Endodermal cell (in vitro differentiated cells): Measurements from ENCODE around the gene TTLL11. TPM values are rescaled to one million over a fixed set of nuclear protein-coding genes. Genes with fewer than 3 reads are reported as not detected.
A peak's percentile ranks its signal among the peaks of the same experiment; 100 is the strongest.

Experiments used
- DNase-seq: peaks from one replicate; pipeline ENCODE4 v3.0.0-alpha.2; 2017
- H3K27ac ChIP-seq: 2 replicates; pipeline ENCODE4 v1.5.1; 2013; ENCODE audit warnings: mild to moderate bottlenecking, low read depth, low read length, moderate library complexity
- H3K27me3 ChIP-seq: 2 replicates; pipeline ENCODE4 v1.6.1; 2013; ENCODE audit warnings: mild to moderate bottlenecking, low read length, moderate library complexity; ENCODE audit not compliant: insufficient read depth, control insufficient read depth, poor library complexity, severe bottlenecking
- H3K36me3 ChIP-seq: 2 replicates; pipeline ENCODE4 v1.7.0; 2013; ENCODE audit warnings: mild to moderate bottlenecking, low read length, moderate library complexity; ENCODE audit not compliant: control insufficient read depth, insufficient read depth
- H3K4me1 ChIP-seq: one replicate; pipeline ENCODE4 v1.7.0; 2013; ENCODE audit warnings: low read length; ENCODE audit not compliant: control insufficient read depth, insufficient read depth
- H3K4me3 ChIP-seq: 2 replicates; pipeline ENCODE4 v1.5.1; 2013; ENCODE audit warnings: mild to moderate bottlenecking, low read length, moderate library complexity
- H3K9ac ChIP-seq: 2 replicates; pipeline ENCODE4 v1.6.1; 2013; ENCODE audit warnings: mild to moderate bottlenecking, low read length, moderate library complexity; ENCODE audit not compliant: poor library complexity, severe bottlenecking; ENCODE audit errors: extremely low read depth
- H3K9me3 ChIP-seq: 2 replicates; pipeline ENCODE4 v1.6.1; 2013; ENCODE audit warnings: mild to moderate bottlenecking, low read length, moderate library complexity; ENCODE audit not compliant: control insufficient read depth
- H3K27ac Mint-ChIP-seq: 2 replicates; pipeline ENCODE4 v1.8.0; 2020; ENCODE audit warnings: mixed read lengths
- H3K27me3 Mint-ChIP-seq: 2 replicates; pipeline ENCODE4 v1.8.0; 2021; ENCODE audit warnings: mild to moderate bottlenecking, mixed read lengths; ENCODE audit not compliant: insufficient read depth
- H3K36me3 Mint-ChIP-seq: 2 replicates; pipeline ENCODE4 v1.8.0; 2020; ENCODE audit warnings: low read depth, mixed read lengths
- H3K4me1 Mint-ChIP-seq: 2 replicates; pipeline ENCODE4 v1.8.0; 2020; ENCODE audit warnings: mixed read lengths
- H3K4me3 Mint-ChIP-seq: 2 replicates; pipeline ENCODE4 v1.8.0; 2020; ENCODE audit warnings: mild to moderate bottlenecking, moderate library complexity, mixed read lengths
- H3K9me3 Mint-ChIP-seq: 2 replicates; pipeline ENCODE4 v1.8.0; 2020; ENCODE audit warnings: mild to moderate bottlenecking, mixed read lengths
- WGBS, 2 experiments: methylation state at CpG; one replicate each; pipeline versions ENCODE4 v1.1.5 to v1.1.7; 2013; ENCODE audit warnings: missing lambda C conversion rate in 2 of 2, mixed read lengths in 1 of 2; ENCODE audit not compliant: insufficient coverage in 1 of 2, insufficient read length in 1 of 2; 5-methylcytosine and 5-hydroxymethylcytosine counted together
- total RNA-seq, 2 donors: library from RNA; stranded (reverse); fragmentation: NEBNext Ultra II Directional in 1 of 2; extraction: Animal tissue kit (Norgen Biotek cat#: 25700) in 1 of 2; gene quantifications; 2 replicates in 1 of 2; 3 replicates in 1 of 2; pipeline ENCODE4 v1.2.1, GENCODE V29; 2021
- TF ChIP-seq, protein P1 (sequence below): fragments of 200-600 bp; sonication (generic); conservative IDR thresholded peaks from 2 replicates; pipeline ENCODE4 v1.5.0; 2021; ENCODE audit warnings: antibody characterized with exemption, mild to moderate bottlenecking

TTLL11 gene
- total RNA-seq, 2 donors from 2014 or later = 0.68 TPM; not detected in 1

DNA sequence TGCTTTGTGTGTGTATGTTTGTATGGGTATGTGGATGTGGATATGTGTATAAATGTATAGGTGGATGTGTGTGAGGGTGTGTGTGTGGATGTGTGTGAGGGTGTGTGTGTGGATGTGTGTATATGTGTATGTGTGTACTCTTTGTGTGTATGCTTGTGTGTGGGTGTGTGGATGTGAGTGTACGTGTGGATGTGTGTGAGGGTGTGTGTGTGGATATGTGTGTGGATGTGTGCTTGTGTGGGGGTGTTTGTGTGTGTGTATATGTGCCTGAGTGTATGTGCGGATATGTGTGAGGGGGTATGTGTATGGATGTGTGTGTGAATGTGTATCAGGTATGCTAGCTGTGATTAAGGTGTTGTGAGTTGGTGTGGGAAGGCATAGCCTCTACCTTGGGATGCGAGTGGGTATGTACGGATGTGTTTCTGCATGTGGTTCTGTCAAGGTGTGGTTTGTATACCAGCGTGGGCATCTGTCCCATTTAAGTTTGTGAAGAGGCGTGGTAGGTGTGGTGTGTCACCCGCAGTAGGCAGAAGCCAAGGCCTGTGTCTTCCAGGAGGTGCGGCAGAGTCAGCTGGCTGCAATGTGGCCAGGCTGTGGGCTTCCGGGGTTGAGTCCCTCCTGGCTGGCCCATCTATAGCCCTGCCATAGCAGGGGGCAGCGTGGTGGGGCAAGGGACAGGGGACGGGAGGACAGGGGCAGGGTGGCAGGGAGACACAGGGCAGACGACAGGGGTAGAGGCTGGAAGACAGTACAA is 285.9 kb downstream of the TTLL11 start:
- peak; percentile 14 for DNase-seq
- peaks cover 3% of the 10 kb centered on the region for H3K4me1 Mint-ChIP-seq
- Histone ChIP-seq H3K36me3 (no peaks in the 10 kb centered on the region), H3K27ac (no peak overlapping the region), H3K9me3 (peaks cover 5% of the 10 kb centered on the region), H3K4me1 (no peaks in the 10 kb centered on the region), H3K27me3 (peaks cover 5% of the 10 kb centered on the region), H3K4me3 (no peak overlapping the region), H3K9ac (no peak overlapping the region)
- H3K9me3 Mint-ChIP-seq = peaks cover 13% of the 10 kb centered on the region
- H3K27ac Mint-ChIP-seq = no peak overlapping the region
- H3K36me3 Mint-ChIP-seq = no peaks in the 10 kb centered on the region
- no peaks in the 10 kb centered on the region for H3K27me3 Mint-ChIP-seq
- H3K4me3 Mint-ChIP-seq = no peak overlapping the region
- 80 to 85% methylated on average over 5 to 12 of the region's 12 CpGs for WGBS, 2 experiments
- TF ChIP-seq, protein P1, sequence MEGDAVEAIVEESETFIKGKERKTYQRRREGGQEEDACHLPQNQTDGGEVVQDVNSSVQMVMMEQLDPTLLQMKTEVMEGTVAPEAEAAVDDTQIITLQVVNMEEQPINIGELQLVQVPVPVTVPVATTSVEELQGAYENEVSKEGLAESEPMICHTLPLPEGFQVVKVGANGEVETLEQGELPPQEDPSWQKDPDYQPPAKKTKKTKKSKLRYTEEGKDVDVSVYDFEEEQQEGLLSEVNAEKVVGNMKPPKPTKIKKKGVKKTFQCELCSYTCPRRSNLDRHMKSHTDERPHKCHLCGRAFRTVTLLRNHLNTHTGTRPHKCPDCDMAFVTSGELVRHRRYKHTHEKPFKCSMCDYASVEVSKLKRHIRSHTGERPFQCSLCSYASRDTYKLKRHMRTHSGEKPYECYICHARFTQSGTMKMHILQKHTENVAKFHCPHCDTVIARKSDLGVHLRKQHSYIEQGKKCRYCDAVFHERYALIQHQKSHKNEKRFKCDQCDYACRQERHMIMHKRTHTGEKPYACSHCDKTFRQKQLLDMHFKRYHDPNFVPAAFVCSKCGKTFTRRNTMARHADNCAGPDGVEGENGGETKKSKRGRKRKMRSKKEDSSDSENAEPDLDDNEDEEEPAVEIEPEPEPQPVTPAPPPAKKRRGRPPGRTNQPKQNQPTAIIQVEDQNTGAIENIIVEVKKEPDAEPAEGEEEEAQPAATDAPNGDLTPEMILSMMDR = no peak

DNA sequence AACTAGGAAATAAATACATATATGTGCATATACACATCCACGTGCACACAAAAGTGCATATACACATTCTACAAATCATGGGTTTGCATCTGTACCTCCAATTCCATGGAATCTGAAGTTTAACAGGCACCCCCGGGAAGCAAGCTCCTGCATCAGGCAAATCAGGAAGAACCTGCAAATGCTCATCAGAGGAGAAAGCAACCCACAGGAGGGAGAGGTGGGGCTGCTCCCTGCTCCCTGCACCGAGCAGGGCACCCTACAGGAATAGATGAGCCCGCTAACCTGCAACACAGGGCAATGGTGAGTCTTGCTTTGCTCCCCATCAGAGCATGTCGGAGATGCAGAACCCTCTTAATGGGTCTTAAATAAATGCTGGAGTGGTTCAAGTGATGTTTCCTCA is 290.4 kb downstream of the TTLL11 start:
- H3K27ac Mint-ChIP-seq = no peak overlapping the region
- TF ChIP-seq, protein P1 = no peak
- Histone ChIP-seq H3K4me1 (no peaks in the 10 kb centered on the region), H3K9ac (no peak overlapping the region), H3K9me3 (peaks cover 5% of the 10 kb centered on the region), H3K4me3 (no peak overlapping the region), H3K36me3 (no peaks in the 10 kb centered on the region), H3K27me3 (peaks cover 8% of the 10 kb centered on the region), H3K27ac (no peak overlapping the region)
- H3K4me3 Mint-ChIP-seq = no peak overlapping the region
- H3K4me1 Mint-ChIP-seq = no peaks in the 10 kb centered on the region
- WGBS, 2 experiments = 85 to 87% methylated on average over 4 to 5 of the region's 5 CpGs
- peaks cover 13% of the 10 kb centered on the region for H3K9me3 Mint-ChIP-seq
- H3K36me3 Mint-ChIP-seq = no peaks in the 10 kb centered on the region
- DNase-seq = peak; percentile 45
- no peaks in the 10 kb centered on the region for H3K27me3 Mint-ChIP-seq

DNA sequence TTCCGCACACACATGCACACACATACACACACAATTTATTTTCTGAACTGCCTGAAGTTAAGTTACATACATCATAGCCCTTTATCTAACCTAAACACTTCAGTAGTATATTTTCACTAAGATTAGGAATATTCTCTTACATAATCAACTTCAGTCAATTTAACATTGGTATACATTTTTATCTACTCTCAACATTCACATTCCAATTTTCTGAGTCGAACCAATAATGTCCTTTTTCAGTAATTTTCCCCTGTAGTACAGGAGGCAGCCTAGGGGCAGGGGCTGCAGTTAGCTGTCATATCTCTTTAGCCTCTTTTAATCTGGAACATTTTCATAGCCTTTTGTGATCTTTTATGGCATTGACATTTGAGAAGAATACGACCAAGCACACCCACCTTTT is 291.5 kb downstream of the TTLL11 start:
- Histone ChIP-seq H3K4me1 (no peaks in the 10 kb centered on the region), H3K27ac (no peak overlapping the region), H3K36me3 (no peaks in the 10 kb centered on the region), H3K9ac (no peak overlapping the region), H3K4me3 (no peak overlapping the region), H3K27me3 (peaks cover 8% of the 10 kb centered on the region), H3K9me3 (peaks cover 5% of the 10 kb centered on the region)
- Mint-ChIP-seq H3K27me3 (no peaks in the 10 kb centered on the region), H3K27ac (no peak overlapping the region), H3K4me1 (no peaks in the 10 kb centered on the region), H3K36me3 (no peaks in the 10 kb centered on the region), H3K4me3 (no peak overlapping the region), H3K9me3 (peaks cover 13% of the 10 kb centered on the region)
- WGBS, 2 experiments = 82 to 87% methylated on average over 3 of the region's 3 CpGs
- TF ChIP-seq, protein P1 = no peak
- DNase-seq = no peak
